Measurements from ENCODE around the gene KIF25. TPM values are rescaled to one million over a fixed set of nuclear protein-coding genes. Genes with fewer than 3 reads are reported as not detected.
A peak's percentile ranks its signal among the peaks of the same experiment; 100 is the strongest.

Gene KIF25
- polyA plus RNA-seq, 12 donors, result 0.21 to 1.2 (median 0.75) TPM; not detected in 2

- DNase-seq, result no peak
Observed at GRCh38 chr6:168016721-168017525, 19.5 kb downstream of the KIF25 start.

GRCh38 chr6:168017629-168018028 lies 20.2 kb downstream of the KIF25 start:
- DNase-seq, result no peak

DNA sequence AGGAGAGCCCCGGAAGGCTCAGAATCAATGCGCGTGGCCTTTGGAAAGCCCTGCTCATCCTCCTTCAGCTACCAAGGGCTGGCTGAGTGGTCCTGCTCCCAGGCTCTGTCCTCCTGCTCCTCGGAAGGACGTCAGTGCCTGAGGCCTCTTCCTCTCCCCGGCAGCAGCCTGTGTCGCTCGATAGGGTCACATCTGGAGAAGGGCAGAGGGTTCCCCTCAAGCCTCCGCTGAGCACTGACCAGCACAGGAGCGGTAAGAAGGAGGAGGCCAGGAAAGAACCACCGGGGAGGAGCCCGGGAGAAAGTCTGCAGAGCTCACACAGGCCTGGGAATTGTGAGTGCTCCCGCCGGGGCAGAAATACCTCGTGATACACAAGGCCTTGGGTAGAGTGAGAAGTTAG lies 21.2 kb downstream of the KIF25 start:
- DNase-seq, result no peak

DNA sequence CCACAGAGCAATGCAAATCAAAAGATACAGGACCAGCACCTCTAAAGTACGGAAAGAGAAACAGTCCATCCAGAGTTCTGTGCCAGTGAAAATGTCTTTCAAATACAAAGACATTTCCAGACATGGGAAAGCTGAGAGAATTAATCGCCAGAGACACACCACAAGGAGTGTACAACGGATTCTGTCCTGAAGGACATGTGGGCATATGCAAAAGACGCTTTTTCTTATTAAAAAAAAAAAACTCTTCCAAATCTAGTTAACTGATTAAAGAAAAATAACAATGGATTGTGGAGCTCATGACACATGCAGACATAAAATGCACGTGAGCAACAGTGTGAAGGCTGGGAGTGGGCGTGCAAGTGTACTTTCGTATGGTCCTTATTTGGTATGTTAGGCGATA lies 22.8 kb downstream of the KIF25 start:
- no peak for DNase-seq

GRCh38 chr6:168021581-168021980 lies 24.1 kb downstream of the KIF25 start:
- DNase-seq, result no peak

DNA sequence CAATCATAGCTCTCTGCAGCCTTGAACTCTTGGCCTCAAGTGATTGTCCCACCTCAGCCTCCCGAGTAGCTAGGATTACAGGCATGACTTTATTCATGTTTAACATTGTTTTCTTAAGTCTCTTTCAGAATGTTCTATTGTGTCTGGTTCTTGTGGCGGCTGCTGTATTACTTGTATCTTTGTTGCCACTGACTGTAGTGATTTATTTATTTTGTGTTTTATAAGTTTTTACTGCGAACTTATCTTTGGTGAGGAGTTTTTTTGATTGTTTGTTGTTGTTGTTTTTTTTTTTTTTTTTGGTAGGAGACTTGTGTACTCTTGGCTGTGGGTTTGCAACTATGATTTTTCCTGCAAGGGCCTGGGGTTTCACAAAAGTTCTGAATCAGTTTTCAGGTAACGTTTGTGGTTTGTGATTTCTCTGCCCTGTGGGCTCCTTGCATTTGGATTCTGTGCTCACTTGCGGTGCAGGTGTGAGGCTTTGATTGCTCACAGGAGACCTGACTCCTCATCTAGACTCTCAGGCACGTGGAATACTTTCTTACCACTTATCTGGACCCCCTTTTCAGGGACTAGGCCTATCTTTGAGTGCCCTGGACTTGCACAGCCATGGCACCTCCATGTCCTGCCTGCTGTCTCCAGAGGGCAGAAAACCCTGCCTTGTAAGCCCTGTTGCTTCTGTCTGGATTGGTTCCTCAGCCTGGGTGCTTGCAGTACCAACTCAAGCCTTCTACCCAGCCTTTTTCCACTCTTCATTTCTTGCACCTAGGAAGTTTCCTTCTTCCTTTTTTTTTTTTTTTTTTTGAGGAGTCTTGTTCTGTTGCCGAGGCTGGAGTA lies 25.2 kb downstream of the KIF25 start:
- no peak for DNase-seq

- no peak for DNase-seq
Observed at GRCh38 chr6:168024951-168025510, 27.6 kb downstream of the KIF25 start.

- DNase-seq, result no peak
Observed at GRCh38 chr6:168025831-168026710, 28.6 kb downstream of the KIF25 start.

- no peak for DNase-seq
Observed at GRCh38 chr6:168026925-168027324, 29.5 kb downstream of the KIF25 start.

GRCh38 chr6:168027521-168027920 lies 30.1 kb downstream of the KIF25 start:
- no peak for DNase-seq

- DNase-seq, result no peak
Observed at GRCh38 chr6:168028181-168028580, 30.7 kb downstream of the KIF25 start.

GRCh38 chr6:168029459-168030217 lies 32.2 kb downstream of the KIF25 start:
- no peak for DNase-seq

- no peak for DNase-seq
Observed at GRCh38 chr6:168030218-168030746, 32.8 kb downstream of the KIF25 start.

- no peak for DNase-seq
Observed at GRCh38 chr6:168030908-168031307, 33.4 kb downstream of the KIF25 start.

DNA sequence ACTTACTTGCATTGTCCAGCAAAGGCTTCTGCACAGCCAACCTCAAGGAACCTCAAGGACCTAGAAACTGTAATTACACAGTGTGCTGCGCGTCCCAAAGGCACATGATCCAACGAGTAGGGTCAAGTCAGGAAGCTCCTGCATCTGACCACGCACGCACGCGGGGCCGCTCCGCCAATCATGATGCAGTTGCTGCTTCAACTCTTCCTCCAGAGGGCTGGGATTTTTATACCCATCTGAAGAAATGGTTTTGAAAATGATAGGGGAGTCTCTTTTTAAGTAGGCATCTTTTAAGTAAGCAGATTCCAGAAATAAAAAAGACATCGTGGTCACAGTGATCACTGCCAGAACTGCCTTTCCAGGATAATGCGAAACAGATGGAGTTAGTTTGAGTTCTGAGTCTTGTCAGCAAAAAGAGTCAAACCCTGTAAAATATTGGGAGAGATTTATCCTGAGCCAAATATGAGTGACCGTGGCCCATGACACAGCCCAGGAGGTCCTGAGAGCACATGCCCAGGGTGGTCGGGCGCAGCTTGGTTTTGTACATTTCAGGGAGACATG lies 34.0 kb downstream of the KIF25 start:
- DNase-seq, result peak; percentile 65

- DNase-seq, result no peak
Observed at GRCh38 chr6:168032005-168032760, 34.7 kb downstream of the KIF25 start.

DNA sequence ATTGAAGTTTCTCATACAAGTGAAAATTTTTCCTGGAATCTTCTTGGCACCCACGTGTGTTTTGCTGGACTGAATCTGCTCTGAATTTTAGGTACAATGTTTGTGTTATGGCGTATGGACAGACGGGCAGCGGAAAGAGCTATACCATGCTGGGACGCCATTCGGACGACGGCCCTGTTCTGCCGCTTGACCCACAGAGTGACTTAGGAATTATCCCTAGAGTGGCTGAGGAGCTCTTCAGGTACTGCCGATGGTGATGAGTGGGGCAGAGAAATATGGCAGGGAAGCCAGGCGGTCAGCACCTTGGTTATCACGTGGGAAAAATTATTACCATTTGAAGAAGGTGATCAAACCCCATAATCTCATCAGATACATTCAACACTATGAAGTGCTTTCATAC lies 36.3 kb downstream of the KIF25 start:
- DNase-seq, result no peak

- no peak for DNase-seq
Observed at GRCh38 chr6:168034537-168034936, 37.1 kb downstream of the KIF25 start.

DNA sequence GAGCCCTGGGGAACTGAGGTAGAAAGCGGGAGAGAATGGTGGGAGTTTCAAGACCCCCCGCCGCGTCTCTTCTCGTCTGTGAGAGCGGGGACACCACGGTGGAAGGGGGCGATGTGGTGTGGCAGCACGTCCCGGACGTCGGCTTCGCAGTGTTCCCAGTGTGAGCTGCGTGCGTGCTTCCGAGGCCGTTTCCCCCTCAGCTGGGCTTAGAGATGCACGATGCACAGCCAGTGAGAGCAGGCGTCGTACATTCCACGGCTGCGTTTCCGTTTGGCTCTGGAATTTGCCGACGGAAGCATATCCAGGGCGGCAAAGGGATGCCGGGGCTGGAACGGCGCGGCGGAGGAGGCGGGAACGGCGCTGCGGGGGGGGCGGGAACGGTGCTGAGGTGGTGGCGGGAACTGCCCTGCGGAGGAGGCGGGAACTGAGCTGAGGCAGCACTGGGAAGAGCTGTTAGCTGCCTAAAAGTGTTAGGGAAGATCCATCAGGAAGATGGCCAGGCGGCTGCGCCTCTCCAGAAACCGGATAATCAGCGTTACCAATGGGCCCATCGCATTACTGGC lies 37.7 kb downstream of the KIF25 start:
- DNase-seq, result peak; percentile 57
